ENCODE results near the gene INTS7.
"Not testable (repeated sequence)": the region's sequence is repeated elsewhere in the genome, so short reads cannot be mapped to it uniquely, and the experiment has no call there.

The INTS7 gene

GRCh38 chr1:211997426-211997825 is 37.9 kb downstream of the INTS7 start:
- H3K4me1 ChIP-seq (ENCODE audit: insufficient read depth, low read length); H2AFZ ChIP-seq (ENCODE audit: low read depth, low read length); H3K27me3 ChIP-seq (ENCODE audit: insufficient read depth, low read length); H3K9me3 ChIP-seq (ENCODE audit: low read length); H3K4me3 ChIP-seq (ENCODE audit: low read length): not testable (repeated sequence)
- H3K36me3 ChIP-seq (ENCODE audit: insufficient read depth, low read length): peaks cover 15% of the 10 kb centered on the region

GRCh38 chr1:211991695-211992094 is 43.7 kb downstream of the INTS7 start:
- Histone ChIP-seq H3K36me3 (ENCODE audit: insufficient read depth, low read length) (peaks cover 16% of the 10 kb centered on the region), H3K4me3 (ENCODE audit: low read length) (no peak overlapping the region), H3K9me3 (ENCODE audit: low read length) (no peaks in the 10 kb centered on the region), H3K27me3 (ENCODE audit: insufficient read depth, low read length) (no peaks in the 10 kb centered on the region), H3K4me1 (ENCODE audit: insufficient read depth, low read length) (no peaks in the 10 kb centered on the region), H2AFZ (ENCODE audit: low read depth, low read length) (no peak overlapping the region)

GRCh38 chr1:211986628-211987254 is 48.6 kb downstream of the INTS7 start:
- Histone ChIP-seq H3K4me3 (ENCODE audit: low read length) (no peak overlapping the region), H2AFZ (ENCODE audit: low read depth, low read length) (no peak overlapping the region), H3K9me3 (ENCODE audit: low read length) (no peaks in the 10 kb centered on the region), H3K36me3 (ENCODE audit: insufficient read depth, low read length) (peaks cover 46% of the 10 kb centered on the region), H3K4me1 (ENCODE audit: insufficient read depth, low read length) (no peaks in the 10 kb centered on the region), H3K27me3 (ENCODE audit: insufficient read depth, low read length) (no peaks in the 10 kb centered on the region)

GRCh38 chr1:211985556-211986264 is 49.6 kb downstream of the INTS7 start:
- H3K27me3 ChIP-seq (ENCODE audit: insufficient read depth, low read length): no peaks in the 10 kb centered on the region
- H3K4me3 ChIP-seq (ENCODE audit: low read length): no peak overlapping the region
- no peak overlapping the region for H2AFZ ChIP-seq (ENCODE audit: low read depth, low read length)
- no peaks in the 10 kb centered on the region for H3K4me1 ChIP-seq (ENCODE audit: insufficient read depth, low read length)
- H3K36me3 ChIP-seq (ENCODE audit: insufficient read depth, low read length): peaks cover 56% of the 10 kb centered on the region
- H3K9me3 ChIP-seq (ENCODE audit: low read length): no peaks in the 10 kb centered on the region

GRCh38 chr1:211978596-211978995 is 56.8 kb downstream of the INTS7 start:
- no peak overlapping the region for H3K4me3 ChIP-seq (ENCODE audit: low read length)
- H3K27me3 ChIP-seq (ENCODE audit: insufficient read depth, low read length): no peaks in the 10 kb centered on the region
- peaks cover 71% of the 10 kb centered on the region for H3K36me3 ChIP-seq (ENCODE audit: insufficient read depth, low read length)
- no peak overlapping the region for H2AFZ ChIP-seq (ENCODE audit: low read depth, low read length)
- H3K4me1 ChIP-seq (ENCODE audit: insufficient read depth, low read length): no peaks in the 10 kb centered on the region
- H3K9me3 ChIP-seq (ENCODE audit: low read length): no peaks in the 10 kb centered on the region

GRCh38 chr1:211975152-211975941 is 60.0 kb downstream of the INTS7 start:
- Histone ChIP-seq H2AFZ (ENCODE audit: low read depth, low read length) (no peak overlapping the region), H3K4me3 (ENCODE audit: low read length) (no peak overlapping the region), H3K9me3 (ENCODE audit: low read length) (no peaks in the 10 kb centered on the region), H3K36me3 (ENCODE audit: insufficient read depth, low read length) (peaks cover 48% of the 10 kb centered on the region), H3K4me1 (ENCODE audit: insufficient read depth, low read length) (no peaks in the 10 kb centered on the region), H3K27me3 (ENCODE audit: insufficient read depth, low read length) (no peaks in the 10 kb centered on the region)

- Histone ChIP-seq H3K36me3 (ENCODE audit: insufficient read depth, low read length) (peaks cover 43% of the 10 kb centered on the region), H3K9me3 (ENCODE audit: low read length) (no peaks in the 10 kb centered on the region), H3K4me3 (ENCODE audit: low read length) (no peak overlapping the region), H3K4me1 (ENCODE audit: insufficient read depth, low read length) (no peaks in the 10 kb centered on the region), H2AFZ (ENCODE audit: low read depth, low read length) (no peak overlapping the region), H3K27me3 (ENCODE audit: insufficient read depth, low read length) (no peaks in the 10 kb centered on the region)
Measured at GRCh38 chr1:211973541-211973940, 61.8 kb downstream of the INTS7 start.

GRCh38 chr1:211968200-211968834 is 67.0 kb downstream of the INTS7 start:
- Histone ChIP-seq H2AFZ (ENCODE audit: low read depth, low read length) (no peak overlapping the region), H3K4me1 (ENCODE audit: insufficient read depth, low read length) (no peaks in the 10 kb centered on the region), H3K36me3 (ENCODE audit: insufficient read depth, low read length) (peaks cover 32% of the 10 kb centered on the region), H3K27me3 (ENCODE audit: insufficient read depth, low read length) (no peaks in the 10 kb centered on the region), H3K4me3 (ENCODE audit: low read length) (no peak overlapping the region), H3K9me3 (ENCODE audit: low read length) (peaks cover 4% of the 10 kb centered on the region)

GRCh38 chr1:211967704-211968103 is 67.7 kb downstream of the INTS7 start:
- Histone ChIP-seq H3K9me3 (ENCODE audit: low read length) (peaks cover 4% of the 10 kb centered on the region), H3K36me3 (ENCODE audit: insufficient read depth, low read length) (peaks cover 32% of the 10 kb centered on the region), H2AFZ (ENCODE audit: low read depth, low read length) (no peak overlapping the region), H3K4me3 (ENCODE audit: low read length) (no peak overlapping the region), H3K4me1 (ENCODE audit: insufficient read depth, low read length) (no peaks in the 10 kb centered on the region), H3K27me3 (ENCODE audit: insufficient read depth, low read length) (no peaks in the 10 kb centered on the region)

GRCh38 chr1:211965108-211965805 is 70.1 kb downstream of the INTS7 start:
- Histone ChIP-seq H2AFZ (ENCODE audit: low read depth, low read length) (no peak overlapping the region), H3K27me3 (ENCODE audit: insufficient read depth, low read length) (no peaks in the 10 kb centered on the region), H3K4me3 (ENCODE audit: low read length) (no peak overlapping the region), H3K4me1 (ENCODE audit: insufficient read depth, low read length) (no peaks in the 10 kb centered on the region), H3K36me3 (ENCODE audit: insufficient read depth, low read length) (peaks cover 33% of the 10 kb centered on the region), H3K9me3 (ENCODE audit: low read length) (peaks cover 4% of the 10 kb centered on the region)

GRCh38 chr1:211959680-211960079 is 75.7 kb downstream of the INTS7 start:
- no peaks in the 10 kb centered on the region for H3K4me1 ChIP-seq (ENCODE audit: insufficient read depth, low read length)
- H3K9me3 ChIP-seq (ENCODE audit: low read length): peaks cover 7% of the 10 kb centered on the region
- no peak overlapping the region for H2AFZ ChIP-seq (ENCODE audit: low read depth, low read length)
- H3K27me3 ChIP-seq (ENCODE audit: insufficient read depth, low read length): no peaks in the 10 kb centered on the region
- H3K4me3 ChIP-seq (ENCODE audit: low read length): no peak overlapping the region
- peaks cover 22% of the 10 kb centered on the region for H3K36me3 ChIP-seq (ENCODE audit: insufficient read depth, low read length)

- H3K27me3 ChIP-seq (ENCODE audit: insufficient read depth, low read length): no peaks in the 10 kb centered on the region
- peaks cover 5% of the 10 kb centered on the region for H3K9me3 ChIP-seq (ENCODE audit: low read length)
- no peak overlapping the region for H2AFZ ChIP-seq (ENCODE audit: low read depth, low read length)
- no peak overlapping the region for H3K4me3 ChIP-seq (ENCODE audit: low read length)
- H3K36me3 ChIP-seq (ENCODE audit: insufficient read depth, low read length): peaks cover 22% of the 10 kb centered on the region
- no peaks in the 10 kb centered on the region for H3K4me1 ChIP-seq (ENCODE audit: insufficient read depth, low read length)
Measured at GRCh38 chr1:211959221-211959620, 76.1 kb downstream of the INTS7 start.

All from neuron (in vitro differentiated cells).